HepG2 (cell line): ENCODE measurements around the gene TOPORS. TPM values are rescaled to one million over a fixed set of nuclear protein-coding genes. Genes with fewer than 3 reads are reported as not detected.

Source experiments
- CEBPB ChIP-seq: IDR thresholded peaks from 2 replicates; pipeline ENCODE4 v1.6.1; 2011; ENCODE audit warnings: low read depth, low read length, improper control_type of control experiment, borderline replicate concordance
- MXD4 ChIP-seq: IDR thresholded peaks from 2 replicates; pipeline ENCODE4 v1.6.1; 2016; ENCODE audit warnings: mild to moderate bottlenecking, missing biosample characterization, missing genetic modification reagents
- NR3C1 ChIP-seq: sonication (generic); formaldehyde crosslinking; IDR thresholded peaks from 2 replicates; pipeline ENCODE4 v1.4.0; 2020; ENCODE audit warnings: missing genetic modification reagents
- RORA ChIP-seq: sonication (generic); formaldehyde crosslinking; IDR thresholded peaks from 2 replicates; pipeline ENCODE4 v1.5.0; 2020; ENCODE audit warnings: mild to moderate bottlenecking, missing genetic modification reagents, moderate library complexity
- SOX6 ChIP-seq, 2 experiments: fragments of 450-650 bp in 1 of 2; sonication (generic) in 1 of 2; formaldehyde crosslinking in 1 of 2; IDR thresholded peaks; 2 replicates each; pipeline versions ENCODE4 v1.4.0 to v1.6.1; 2017 to 2020; ENCODE audit warnings: antibody characterized with exemption in 1 of 2, mild to moderate bottlenecking in 1 of 2, missing genetic modification reagents in 1 of 2
- TOPORS ChIP-seq: sonication (generic); formaldehyde crosslinking; IDR thresholded peaks from 2 replicates; pipeline ENCODE4 v1.8.0; 2023; ENCODE audit warnings: mild to moderate bottlenecking, missing genetic modification reagents
- YEATS2 ChIP-seq: sonication (generic); formaldehyde crosslinking; IDR thresholded peaks from 2 replicates; pipeline ENCODE4 v1.4.0; 2020; ENCODE audit warnings: missing genetic modification reagents, borderline replicate concordance
- polyA plus RNA-seq, 8 experiments: library from polyadenylated mRNA; depleted of rRNA in 3 of 8; stranded (reverse) in 7 of 8; unstranded in 1 of 8; fragments of >200 nt; fragmentation: Illumina TruSeq in 4 of 8; extraction: Trizol in 4 of 8; gene quantifications; 2 replicates each; pipeline versions ENCODE4 v1.2.1 to v1.2.3, GENCODE V29; 2011 to 2016; ENCODE audit warnings: low read depth in 4 of 8, missing spikeins in 1 of 8, mixed read lengths in 1 of 8; ENCODE audit not compliant: insufficient read depth in 1 of 8
- total RNA-seq, 5 experiments: library from RNA; depleted of rRNA; stranded (reverse); fragments of >200 nt; fragmentation: Illumina TruSeq; extraction: Trizol; gene quantifications; 2 replicates each; pipeline ENCODE4 v1.2.3, GENCODE V29; 2016; ENCODE audit warnings: low read depth in 1 of 5
- TF ChIP-seq, protein P1 (sequence below), 2 experiments: fragments of 450-650 bp in 1 of 2; sonication (generic) in 1 of 2; formaldehyde crosslinking in 1 of 2; IDR thresholded peaks; 2 replicates each; pipeline versions ENCODE4 v1.6.1 to v1.8.0; 2016 to 2022; ENCODE audit warnings: antibody characterized with exemption in 1 of 2, mild to moderate bottlenecking in 1 of 2, missing genetic modification reagents in 1 of 2
- TF ChIP-seq, protein P2 (sequence below): sonication (generic); formaldehyde crosslinking; IDR thresholded peaks from 2 replicates; pipeline ENCODE4 v1.8.0; 2022; ENCODE audit warnings: mild to moderate bottlenecking, missing genetic modification reagents
- TF ChIP-seq, protein P3 (sequence below): sonication (generic); formaldehyde crosslinking; IDR thresholded peaks from 2 replicates; pipeline ENCODE4 v1.4.0; 2020; ENCODE audit warnings: missing genetic modification reagents

Gene TOPORS
- total and polyA plus RNA-seq, 2 of the 13 experiments (the other 11 are each of a cell fraction or from before 2014, with no cell fraction given) = 6.8 to 19.6 TPM

DNA sequence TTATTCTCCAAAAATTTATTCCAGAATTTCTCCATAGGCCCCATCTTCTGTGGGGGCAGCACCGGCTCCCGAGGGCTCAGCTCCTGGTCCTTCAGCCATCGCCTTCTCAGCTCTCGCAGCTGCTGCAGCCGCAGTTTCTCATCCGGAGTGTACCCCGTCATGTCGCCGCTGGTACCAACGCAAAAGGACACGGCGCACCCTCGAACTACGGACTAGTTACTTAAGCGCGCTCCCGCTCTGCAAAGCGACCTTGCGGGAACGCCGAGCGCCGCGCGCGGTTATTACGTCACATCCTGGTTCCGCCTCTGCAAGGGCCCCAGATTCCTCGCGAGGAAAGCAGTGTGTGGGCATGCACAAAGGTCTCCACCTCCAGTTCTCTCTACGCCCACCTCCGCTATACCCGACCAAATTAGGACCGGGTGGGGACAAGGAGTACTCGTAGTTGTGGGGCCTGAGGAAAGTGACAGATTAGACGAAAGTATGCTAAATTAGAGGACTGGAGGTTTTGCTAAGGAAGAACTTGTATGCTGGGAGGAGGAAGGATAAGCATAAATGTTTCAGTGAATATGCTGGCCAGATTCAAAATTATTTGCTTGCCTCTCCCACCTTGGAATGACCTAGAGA is 20.6 kb upstream of the TOPORS start, which contains the start of gene NDUFB6 (continued):
- TF ChIP-seq, protein P1, sequence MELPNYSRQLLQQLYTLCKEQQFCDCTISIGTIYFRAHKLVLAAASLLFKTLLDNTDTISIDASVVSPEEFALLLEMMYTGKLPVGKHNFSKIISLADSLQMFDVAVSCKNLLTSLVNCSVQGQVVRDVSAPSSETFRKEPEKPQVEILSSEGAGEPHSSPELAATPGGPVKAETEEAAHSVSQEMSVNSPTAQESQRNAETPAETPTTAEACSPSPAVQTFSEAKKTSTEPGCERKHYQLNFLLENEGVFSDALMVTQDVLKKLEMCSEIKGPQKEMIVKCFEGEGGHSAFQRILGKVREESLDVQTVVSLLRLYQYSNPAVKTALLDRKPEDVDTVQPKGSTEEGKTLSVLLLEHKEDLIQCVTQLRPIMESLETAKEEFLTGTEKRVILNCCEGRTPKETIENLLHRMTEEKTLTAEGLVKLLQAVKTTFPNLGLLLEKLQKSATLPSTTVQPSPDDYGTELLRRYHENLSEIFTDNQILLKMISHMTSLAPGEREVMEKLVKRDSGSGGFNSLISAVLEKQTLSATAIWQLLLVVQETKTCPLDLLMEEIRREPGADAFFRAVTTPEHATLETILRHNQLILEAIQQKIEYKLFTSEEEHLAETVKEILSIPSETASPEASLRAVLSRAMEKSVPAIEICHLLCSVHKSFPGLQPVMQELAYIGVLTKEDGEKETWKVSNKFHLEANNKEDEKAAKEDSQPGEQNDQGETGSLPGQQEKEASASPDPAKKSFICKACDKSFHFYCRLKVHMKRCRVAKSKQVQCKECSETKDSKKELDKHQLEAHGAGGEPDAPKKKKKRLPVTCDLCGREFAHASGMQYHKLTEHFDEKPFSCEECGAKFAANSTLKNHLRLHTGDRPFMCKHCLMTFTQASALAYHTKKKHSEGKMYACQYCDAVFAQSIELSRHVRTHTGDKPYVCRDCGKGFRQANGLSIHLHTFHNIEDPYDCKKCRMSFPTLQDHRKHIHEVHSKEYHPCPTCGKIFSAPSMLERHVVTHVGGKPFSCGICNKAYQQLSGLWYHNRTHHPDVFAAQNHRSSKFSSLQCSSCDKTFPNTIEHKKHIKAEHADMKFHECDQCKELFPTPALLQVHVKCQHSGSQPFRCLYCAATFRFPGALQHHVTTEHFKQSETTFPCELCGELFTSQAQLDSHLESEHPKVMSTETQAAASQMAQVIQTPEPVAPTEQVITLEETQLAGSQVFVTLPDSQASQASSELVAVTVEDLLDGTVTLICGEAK (IDR thresholded peaks at IDR 0.05) = no peak
- TF ChIP-seq, protein P1 (CRISPR knock-in tag; IDR thresholded peaks at IDR 0.05) = peak; percentile 75; the same call in 1 of the 2 replicates
- TF ChIP-seq TOPORS = no peak; the same call in 1 of the 2 replicates
- TF ChIP-seq, protein P2, sequence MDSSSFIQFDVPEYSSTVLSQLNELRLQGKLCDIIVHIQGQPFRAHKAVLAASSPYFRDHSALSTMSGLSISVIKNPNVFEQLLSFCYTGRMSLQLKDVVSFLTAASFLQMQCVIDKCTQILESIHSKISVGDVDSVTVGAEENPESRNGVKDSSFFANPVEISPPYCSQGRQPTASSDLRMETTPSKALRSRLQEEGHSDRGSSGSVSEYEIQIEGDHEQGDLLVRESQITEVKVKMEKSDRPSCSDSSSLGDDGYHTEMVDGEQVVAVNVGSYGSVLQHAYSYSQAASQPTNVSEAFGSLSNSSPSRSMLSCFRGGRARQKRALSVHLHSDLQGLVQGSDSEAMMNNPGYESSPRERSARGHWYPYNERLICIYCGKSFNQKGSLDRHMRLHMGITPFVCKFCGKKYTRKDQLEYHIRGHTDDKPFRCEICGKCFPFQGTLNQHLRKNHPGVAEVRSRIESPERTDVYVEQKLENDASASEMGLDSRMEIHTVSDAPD (CRISPR knock-in tag) = no peak
- TF ChIP-seq MXD4 (CRISPR knock-in tag) = peak; percentile 52; the same call in 1 of the 2 replicates
- peak; percentile 91 for TF ChIP-seq CEBPB
- TF ChIP-seq RORA (CRISPR knock-in tag) = no peak
- TF ChIP-seq YEATS2 = peak; percentile 94
- TF ChIP-seq NR3C1 (CRISPR knock-in tag) = no peak
- TF ChIP-seq SOX6 (IDR thresholded peaks at IDR 0.05) = no peak
- no peak for TF ChIP-seq SOX6 (CRISPR knock-in tag; IDR thresholded peaks at IDR 0.05)
- TF ChIP-seq, protein P3, sequence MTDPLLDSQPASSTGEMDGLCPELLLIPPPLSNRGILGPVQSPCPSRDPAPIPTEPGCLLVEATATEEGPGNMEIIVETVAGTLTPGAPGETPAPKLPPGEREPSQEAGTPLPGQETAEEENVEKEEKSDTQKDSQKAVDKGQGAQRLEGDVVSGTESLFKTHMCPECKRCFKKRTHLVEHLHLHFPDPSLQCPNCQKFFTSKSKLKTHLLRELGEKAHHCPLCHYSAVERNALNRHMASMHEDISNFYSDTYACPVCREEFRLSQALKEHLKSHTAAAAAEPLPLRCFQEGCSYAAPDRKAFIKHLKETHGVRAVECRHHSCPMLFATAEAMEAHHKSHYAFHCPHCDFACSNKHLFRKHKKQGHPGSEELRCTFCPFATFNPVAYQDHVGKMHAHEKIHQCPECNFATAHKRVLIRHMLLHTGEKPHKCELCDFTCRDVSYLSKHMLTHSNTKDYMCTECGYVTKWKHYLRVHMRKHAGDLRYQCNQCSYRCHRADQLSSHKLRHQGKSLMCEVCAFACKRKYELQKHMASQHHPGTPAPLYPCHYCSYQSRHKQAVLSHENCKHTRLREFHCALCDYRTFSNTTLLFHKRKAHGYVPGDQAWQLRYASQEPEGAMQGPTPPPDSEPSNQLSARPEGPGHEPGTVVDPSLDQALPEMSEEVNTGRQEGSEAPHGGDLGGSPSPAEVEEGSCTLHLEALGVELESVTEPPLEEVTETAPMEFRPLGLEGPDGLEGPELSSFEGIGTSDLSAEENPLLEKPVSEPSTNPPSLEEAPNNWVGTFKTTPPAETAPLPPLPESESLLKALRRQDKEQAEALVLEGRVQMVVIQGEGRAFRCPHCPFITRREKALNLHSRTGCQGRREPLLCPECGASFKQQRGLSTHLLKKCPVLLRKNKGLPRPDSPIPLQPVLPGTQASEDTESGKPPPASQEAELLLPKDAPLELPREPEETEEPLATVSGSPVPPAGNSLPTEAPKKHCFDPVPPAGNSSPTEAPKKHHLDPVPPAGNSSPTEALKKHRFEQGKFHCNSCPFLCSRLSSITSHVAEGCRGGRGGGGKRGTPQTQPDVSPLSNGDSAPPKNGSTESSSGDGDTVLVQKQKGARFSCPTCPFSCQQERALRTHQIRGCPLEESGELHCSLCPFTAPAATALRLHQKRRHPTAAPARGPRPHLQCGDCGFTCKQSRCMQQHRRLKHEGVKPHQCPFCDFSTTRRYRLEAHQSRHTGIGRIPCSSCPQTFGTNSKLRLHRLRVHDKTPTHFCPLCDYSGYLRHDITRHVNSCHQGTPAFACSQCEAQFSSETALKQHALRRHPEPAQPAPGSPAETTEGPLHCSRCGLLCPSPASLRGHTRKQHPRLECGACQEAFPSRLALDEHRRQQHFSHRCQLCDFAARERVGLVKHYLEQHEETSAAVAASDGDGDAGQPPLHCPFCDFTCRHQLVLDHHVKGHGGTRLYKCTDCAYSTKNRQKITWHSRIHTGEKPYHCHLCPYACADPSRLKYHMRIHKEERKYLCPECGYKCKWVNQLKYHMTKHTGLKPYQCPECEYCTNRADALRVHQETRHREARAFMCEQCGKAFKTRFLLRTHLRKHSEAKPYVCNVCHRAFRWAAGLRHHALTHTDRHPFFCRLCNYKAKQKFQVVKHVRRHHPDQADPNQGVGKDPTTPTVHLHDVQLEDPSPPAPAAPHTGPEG (CRISPR knock-in tag) = no peak
